Measurements from ENCODE around the gene COG7. TPM values are rescaled to one million over a fixed set of nuclear protein-coding genes. Genes with fewer than 3 reads are reported as not detected.

COG7 gene
- total and polyA plus RNA-seq, 2 of the 13 experiments (the other 11 are each of a cell fraction or from before 2014, with no cell fraction given): 12.6 to 54.5 TPM

- Histone ChIP-seq H3K4me2 (ENCODE audit: low read depth, low read length) (no peak overlapping the region), H3K27ac (ENCODE audit: extremely low read length, insufficient read depth, low read length) (no peak overlapping the region), H2AFZ (ENCODE audit: low read length) (no peak overlapping the region), H4K20me1 (ENCODE audit: insufficient read depth, low read length) (no peaks in the 10 kb centered on the region), H3K4me3 (replicated peaks in 1 of 3; ENCODE audit: insufficient read depth in 1 of 3, low read depth in 2 of 3, low read length in 3 of 3) (no peak overlapping the region), H3K9ac (ENCODE audit: insufficient read depth, low read depth, low read length) (no peak overlapping the region), H3K79me2 (ENCODE audit: insufficient read depth, low read length) (no peaks in the 10 kb centered on the region), H3K4me1 (ENCODE audit: insufficient read depth, low read length) (no peaks in the 10 kb centered on the region), H3K9me3 (ENCODE audit: low read length) (no peaks in the 10 kb centered on the region), H3K27me3 (ENCODE audit: control insufficient read depth in 1 of 2, insufficient read depth in 2 of 2, low read length in 2 of 2) (peaks cover 0 to 3% of the 10 kb centered on the region in 2 experiments; a peak in 1 of 5 replicates), H3K36me3 (replicated peaks in 1 of 2; ENCODE audit: control insufficient read depth in 1 of 2, insufficient read depth in 2 of 2, low read length in 2 of 2) (peaks cover 1 to 9% of the 10 kb centered on the region in 2 experiments; a peak in 1 of 5 replicates)
- intact Hi-C loops (cut with micrococcal nuclease; ENCODE audit: unreplicated experiment): no loop called here
- ATAC-seq (no peak), DNase-seq (ENCODE audit: low spot score) (no peak), FAIRE-seq (no peak)
- POLR2A ChIA-PET: no interaction called here
- TF ChIP-seq ATF3 (CRISPR knock-in tag; IDR thresholded peaks at IDR 0.05): no peak
- no peak for TF ChIP-seq PREB (CRISPR knock-in tag; IDR thresholded peaks at IDR 0.05)
- WGBS (ENCODE audit: low lambda C conversion rate): 91% methylated on average over 10 of the region's 10 CpGs
- CTCF ChIA-PET (ENCODE audit: low intra/inter-chr PET ratio, low total read pairs): no interaction called here
- in situ Hi-C loops (cut with HindIII; ENCODE audit: extremely low pct_ligation_motif_present, low pct_unique_long_range_greater_than_20kb): no loop called here
- no TSS peak for BruUV-seq (replicated peaks)
Observed at GRCh38 chr16:23384878-23385277, 68.1 kb downstream of the COG7 start.

GRCh38 chr16:23383881-23384280, 69.1 kb downstream of the COG7 start:
- BruUV-seq (replicated peaks): no TSS peak
- in situ Hi-C loops (cut with HindIII; ENCODE audit: extremely low pct_ligation_motif_present, low pct_unique_long_range_greater_than_20kb) (no loop called here), intact Hi-C loops (cut with micrococcal nuclease; ENCODE audit: unreplicated experiment) (no loop called here)
- no peaks in the 10 kb centered on the region for H3K9me3 ChIP-seq (ENCODE audit: low read length)
- no peak; the same call in 2 of the 3 replicates for ATAC-seq
- H3K27ac ChIP-seq (ENCODE audit: extremely low read length, insufficient read depth, low read length): no peak overlapping the region
- DNase-seq (ENCODE audit: low spot score): no peak
- FAIRE-seq: no peak
- ChIA-PET POLR2A (no interaction called here), CTCF (ENCODE audit: low intra/inter-chr PET ratio, low total read pairs) (no interaction called here)
- H3K4me1 ChIP-seq (ENCODE audit: insufficient read depth, low read length): no peaks in the 10 kb centered on the region
- H3K4me2 ChIP-seq (ENCODE audit: low read depth, low read length): no peak overlapping the region
- H3K4me3 ChIP-seq (replicated peaks in 1 of 3; ENCODE audit: insufficient read depth in 1 of 3, low read depth in 2 of 3, low read length in 3 of 3): no peak overlapping the region
- H3K9ac ChIP-seq (ENCODE audit: insufficient read depth, low read depth, low read length): no peak overlapping the region
- H4K20me1 ChIP-seq (ENCODE audit: insufficient read depth, low read length): no peaks in the 10 kb centered on the region
- no peak overlapping the region for H2AFZ ChIP-seq (ENCODE audit: low read length)
- WGBS (ENCODE audit: low lambda C conversion rate): 45% methylated on average over 3 of the region's 3 CpGs
- peaks cover 1 to 4% of the 10 kb centered on the region in 2 experiments; a peak in 1 of 5 replicates for H3K36me3 ChIP-seq (replicated peaks in 1 of 2; ENCODE audit: control insufficient read depth in 1 of 2, insufficient read depth in 2 of 2, low read length in 2 of 2)
- no peaks in the 10 kb centered on the region for H3K79me2 ChIP-seq (ENCODE audit: insufficient read depth, low read length)
- peaks cover 3 to 10% of the 10 kb centered on the region in 2 experiments; a peak in 3 of 5 replicates for H3K27me3 ChIP-seq (ENCODE audit: control insufficient read depth in 1 of 2, insufficient read depth in 2 of 2, low read length in 2 of 2)
- TF ChIP-seq KMT2A (CRISPR knock-in tag; IDR thresholded peaks at IDR 0.05): no peak
- TF ChIP-seq ZNF768 (CRISPR knock-in tag; IDR thresholded peaks at IDR 0.05): no peak
- TF ChIP-seq SRSF1 (optimal IDR thresholded peaks at IDR 0.05; ENCODE audit: low read depth, low read length): no peak
- no peak for TF ChIP-seq ZNF749 (CRISPR knock-in tag; IDR thresholded peaks at IDR 0.05; ENCODE audit: borderline replicate concordance)
- TF ChIP-seq RBAK (CRISPR knock-in tag; IDR thresholded peaks at IDR 0.05): no peak
- TF ChIP-seq ZNF770 (CRISPR knock-in tag; IDR thresholded peaks at IDR 0.05): no peak
- no peak for TF ChIP-seq THAP7 (CRISPR knock-in tag; IDR thresholded peaks at IDR 0.05)
- TF ChIP-seq NFKB2 (CRISPR knock-in tag; IDR thresholded peaks at IDR 0.05; ENCODE audit: borderline replicate concordance): no peak
- TF ChIP-seq ZNF451 (CRISPR knock-in tag; IDR thresholded peaks at IDR 0.05): no peak
- TF ChIP-seq HNRNPK (IDR thresholded peaks at IDR 0.05; ENCODE audit: low read depth, low read length, poor library complexity, severe bottlenecking): no peak
- no peak for TF ChIP-seq ZNF296 (CRISPR knock-in tag; conservative IDR thresholded peaks at IDR 0.05)
- no peak for TF ChIP-seq DBP (CRISPR knock-in tag; IDR thresholded peaks at IDR 0.05; ENCODE audit: not compliant biosample characterization)

Measured in HepG2 (cell line).